HepG2 (cell line): ENCODE measurements around the gene PARP3. TPM values are rescaled to one million over a fixed set of nuclear protein-coding genes. Genes with fewer than 3 reads are reported as not detected.

ENCODE experiments used
- E2F1 ChIP-seq: sonication (generic); formaldehyde crosslinking; IDR thresholded peaks from 2 replicates; pipeline ENCODE4 v1.5.0; 2020; ENCODE audit warnings: missing genetic modification reagents
- FOSL2 ChIP-seq: sonication (generic); formaldehyde crosslinking; IDR thresholded peaks from 2 replicates; pipeline ENCODE4 v1.4.0; 2020; ENCODE audit warnings: missing genetic modification reagents
- FOXA1 ChIP-seq, 2 experiments: fragments of 450-650 bp in 1 of 2; sonication (generic) in 1 of 2; formaldehyde crosslinking in 1 of 2; IDR thresholded peaks; 2 replicates each; pipeline versions ENCODE4 v1.4.0 to v1.6.1; 2016 to 2020; ENCODE audit warnings: missing genetic modification reagents in 1 of 2
- SKIL ChIP-seq: sonication (generic); formaldehyde crosslinking; IDR thresholded peaks from 2 replicates; pipeline ENCODE4 v1.8.0; 2022; ENCODE audit warnings: missing genetic modification reagents, mild to moderate bottlenecking, moderate library complexity, borderline replicate concordance
- TMF1 ChIP-seq: sonication (generic); formaldehyde crosslinking; IDR thresholded peaks from 2 replicates; pipeline ENCODE4 v1.8.1; 2022; ENCODE audit warnings: low read depth, missing genetic modification reagents
- ZHX2 ChIP-seq, 2 experiments: sonication (generic) in 1 of 2; formaldehyde crosslinking in 1 of 2; IDR thresholded peaks; 2 replicates each; pipeline versions ENCODE4 v1.6.1 to v1.9.0; 2014 to 2022; ENCODE audit warnings: antibody characterized with exemption in 1 of 2, borderline replicate concordance in 1 of 2, inconsistent platforms in 1 of 2, low read depth in 1 of 2, missing genetic modification reagents in 1 of 2
- ZNF20 ChIP-seq: sonication (generic); formaldehyde crosslinking; IDR thresholded peaks from 2 replicates; pipeline ENCODE4 v1.4.0; 2020; ENCODE audit warnings: mild to moderate bottlenecking, moderate library complexity, missing genetic modification reagents
- ZNF441 ChIP-seq: sonication (generic); formaldehyde crosslinking; IDR thresholded peaks from 2 replicates; pipeline ENCODE4 v1.7.0; 2021; ENCODE audit warnings: missing genetic modification reagents, borderline replicate concordance
- polyA plus RNA-seq, 8 experiments: library from polyadenylated mRNA; depleted of rRNA in 3 of 8; stranded (reverse) in 7 of 8; unstranded in 1 of 8; fragments of >200 nt; fragmentation: Illumina TruSeq in 4 of 8; extraction: Trizol in 4 of 8; gene quantifications; 2 replicates each; pipeline versions ENCODE4 v1.2.1 to v1.2.3, GENCODE V29; 2011 to 2016; ENCODE audit warnings: low read depth in 4 of 8, missing spikeins in 1 of 8, mixed read lengths in 1 of 8; ENCODE audit not compliant: insufficient read depth in 1 of 8
- total RNA-seq, 5 experiments: library from RNA; depleted of rRNA; stranded (reverse); fragments of >200 nt; fragmentation: Illumina TruSeq; extraction: Trizol; gene quantifications; 2 replicates each; pipeline ENCODE4 v1.2.3, GENCODE V29; 2016; ENCODE audit warnings: low read depth in 1 of 5
- TF ChIP-seq, protein P1 (sequence below): sonication (generic); formaldehyde crosslinking; IDR thresholded peaks from 2 replicates; pipeline ENCODE4 v1.5.0; 2020; ENCODE audit warnings: mild to moderate bottlenecking, missing genetic modification reagents, moderate library complexity
- TF ChIP-seq, protein P2 (sequence below), 2 experiments: sonication (generic) in 1 of 2; formaldehyde crosslinking in 1 of 2; IDR thresholded peaks; 2 replicates each; pipeline versions ENCODE4 v1.5.1 to v1.6.1; 2011 to 2020; ENCODE audit warnings: borderline replicate concordance in 1 of 2, low read depth in 1 of 2, low read length in 1 of 2, mild to moderate bottlenecking in 1 of 2, missing genetic modification reagents in 1 of 2, moderate library complexity in 1 of 2

The PARP3 gene
- total and polyA plus RNA-seq, 2 of the 13 experiments (the other 11 are each of a cell fraction or from before 2014, with no cell fraction given) = 11.2 to 21.5 TPM

DNA sequence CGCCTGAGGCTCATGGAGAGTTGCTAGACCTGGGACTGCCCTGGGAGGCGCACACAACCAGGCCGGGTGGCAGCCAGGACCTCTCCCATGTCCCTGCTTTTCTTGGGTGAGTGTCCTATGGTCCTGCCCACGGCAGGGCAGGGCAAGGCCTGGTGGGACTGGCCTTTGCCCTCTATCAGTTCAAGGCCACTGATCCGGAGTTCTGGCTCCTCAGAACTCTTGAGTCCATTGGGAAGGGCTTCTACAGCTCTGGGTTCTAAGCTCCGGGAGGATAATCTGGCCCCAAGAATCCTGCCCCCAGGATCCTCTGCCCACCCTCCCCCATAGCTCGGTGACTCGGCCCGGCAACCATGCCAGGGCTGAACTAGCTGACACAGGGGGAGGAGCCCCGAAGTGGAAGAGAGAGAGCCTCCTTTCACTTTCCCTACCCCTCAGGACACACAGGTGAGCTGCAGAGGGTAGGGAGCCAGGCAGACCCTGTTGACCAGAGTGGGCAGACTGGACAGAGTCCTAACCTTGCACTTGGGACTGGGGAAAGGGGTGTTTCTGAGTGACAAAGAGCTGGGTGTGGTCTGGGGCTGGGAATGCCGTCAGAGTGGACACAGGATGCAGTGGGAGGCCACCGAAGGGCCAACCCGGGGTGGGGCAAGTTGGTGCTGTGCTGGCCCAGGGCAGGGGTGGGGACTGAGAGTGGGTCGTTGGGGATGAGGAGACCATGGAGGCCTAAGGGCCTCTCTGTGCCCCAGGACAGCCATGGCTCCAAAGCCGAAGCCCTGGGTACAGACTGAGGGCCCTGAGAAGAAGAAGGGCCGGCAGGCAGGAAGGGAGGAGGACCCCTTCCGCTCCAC is 664 bp downstream of the PARP3 start (continued):
- TF ChIP-seq FOSL2 (CRISPR knock-in tag) (no peak), TMF1 (CRISPR knock-in tag) (no peak), SKIL (peak; percentile 77), ZNF441 (no peak; the same call in 1 of the 2 replicates), ZHX2 (IDR thresholded peaks at IDR 0.05; ENCODE audit: low read depth) (no peak), ZHX2 (CRISPR knock-in tag; IDR thresholded peaks at IDR 0.05; ENCODE audit: borderline replicate concordance) (no peak), FOXA1 (IDR thresholded peaks at IDR 0.05) (no peak), FOXA1 (CRISPR knock-in tag; IDR thresholded peaks at IDR 0.05) (no peak; the same call in 1 of the 2 replicates), E2F1 (no peak), ZNF20 (CRISPR knock-in tag) (no peak)
- TF ChIP-seq, protein P1, sequence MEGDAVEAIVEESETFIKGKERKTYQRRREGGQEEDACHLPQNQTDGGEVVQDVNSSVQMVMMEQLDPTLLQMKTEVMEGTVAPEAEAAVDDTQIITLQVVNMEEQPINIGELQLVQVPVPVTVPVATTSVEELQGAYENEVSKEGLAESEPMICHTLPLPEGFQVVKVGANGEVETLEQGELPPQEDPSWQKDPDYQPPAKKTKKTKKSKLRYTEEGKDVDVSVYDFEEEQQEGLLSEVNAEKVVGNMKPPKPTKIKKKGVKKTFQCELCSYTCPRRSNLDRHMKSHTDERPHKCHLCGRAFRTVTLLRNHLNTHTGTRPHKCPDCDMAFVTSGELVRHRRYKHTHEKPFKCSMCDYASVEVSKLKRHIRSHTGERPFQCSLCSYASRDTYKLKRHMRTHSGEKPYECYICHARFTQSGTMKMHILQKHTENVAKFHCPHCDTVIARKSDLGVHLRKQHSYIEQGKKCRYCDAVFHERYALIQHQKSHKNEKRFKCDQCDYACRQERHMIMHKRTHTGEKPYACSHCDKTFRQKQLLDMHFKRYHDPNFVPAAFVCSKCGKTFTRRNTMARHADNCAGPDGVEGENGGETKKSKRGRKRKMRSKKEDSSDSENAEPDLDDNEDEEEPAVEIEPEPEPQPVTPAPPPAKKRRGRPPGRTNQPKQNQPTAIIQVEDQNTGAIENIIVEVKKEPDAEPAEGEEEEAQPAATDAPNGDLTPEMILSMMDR (CRISPR knock-in tag) = peak; percentile 12; the same call in 1 of the 2 replicates
- TF ChIP-seq, protein P2, sequence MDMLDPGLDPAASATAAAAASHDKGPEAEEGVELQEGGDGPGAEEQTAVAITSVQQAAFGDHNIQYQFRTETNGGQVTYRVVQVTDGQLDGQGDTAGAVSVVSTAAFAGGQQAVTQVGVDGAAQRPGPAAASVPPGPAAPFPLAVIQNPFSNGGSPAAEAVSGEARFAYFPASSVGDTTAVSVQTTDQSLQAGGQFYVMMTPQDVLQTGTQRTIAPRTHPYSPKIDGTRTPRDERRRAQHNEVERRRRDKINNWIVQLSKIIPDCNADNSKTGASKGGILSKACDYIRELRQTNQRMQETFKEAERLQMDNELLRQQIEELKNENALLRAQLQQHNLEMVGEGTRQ (IDR thresholded peaks at IDR 0.05; ENCODE audit: low read depth, low read length) = no peak
- TF ChIP-seq, protein P2 (CRISPR knock-in tag; IDR thresholded peaks at IDR 0.05; ENCODE audit: borderline replicate concordance) = no peak
